Adipocyte (in vitro differentiated cells): ENCODE data around the gene CLPX.
"Not testable (repeated sequence)": the region's sequence is repeated elsewhere in the genome, so short reads cannot be mapped to it uniquely, and the experiment has no call there.

ENCODE experiments used
- DNase-seq: peaks from one replicate; pipeline ENCODE4 v3.0.0-alpha.2; 2015; ENCODE audit warnings: low read depth
- H3K27me3 ChIP-seq: replicated peaks from 2 replicates; pipeline ENCODE4 v1.7.0; 2013; ENCODE audit warnings: mild to moderate bottlenecking, low read length, moderate library complexity; ENCODE audit not compliant: control insufficient read depth, insufficient read depth
- H3K36me3 ChIP-seq: 2 replicates; pipeline ENCODE4 v1.7.0; 2013; ENCODE audit warnings: low read length, mild to moderate bottlenecking, moderate library complexity; ENCODE audit not compliant: control insufficient read depth, insufficient read depth, severe bottlenecking
- H3K4me1 ChIP-seq: 2 replicates; pipeline ENCODE4 v1.7.0; 2013; ENCODE audit warnings: mild to moderate bottlenecking, low read length, moderate library complexity; ENCODE audit not compliant: control insufficient read depth, insufficient read depth
- H3K4me3 ChIP-seq: 2 replicates; pipeline ENCODE4 v1.7.0; 2013; ENCODE audit warnings: mild to moderate bottlenecking, low read length, moderate library complexity
- H3K9ac ChIP-seq: 2 replicates; pipeline ENCODE4 v1.7.0; 2013; ENCODE audit warnings: mild to moderate bottlenecking, low read length, moderate library complexity
- H3K9me3 ChIP-seq: 2 replicates; pipeline ENCODE4 v1.7.0; 2013; ENCODE audit warnings: mild to moderate bottlenecking, low read length, moderate library complexity; ENCODE audit not compliant: control insufficient read depth

CLPX gene

GRCh38 chr15:65164139-65164538, 21.0 kb downstream of the CLPX start:
- no peaks in the 10 kb centered on the region for H3K9me3 ChIP-seq
- H3K9ac ChIP-seq: no peak overlapping the region
- H3K27me3 ChIP-seq: no peaks in the 10 kb centered on the region
- no peaks in the 10 kb centered on the region for H3K4me1 ChIP-seq
- H3K36me3 ChIP-seq: peaks cover 70% of the 10 kb centered on the region
- DNase-seq: no peak
- H3K4me3 ChIP-seq: no peak overlapping the region

GRCh38 chr15:65163041-65163440, 22.1 kb downstream of the CLPX start:
- DNase-seq: peak; percentile 3
- H3K4me3 ChIP-seq: no peak overlapping the region
- no peaks in the 10 kb centered on the region for H3K9me3 ChIP-seq
- no peak overlapping the region for H3K9ac ChIP-seq
- H3K36me3 ChIP-seq: peaks cover 78% of the 10 kb centered on the region
- H3K4me1 ChIP-seq: no peaks in the 10 kb centered on the region
- no peaks in the 10 kb centered on the region for H3K27me3 ChIP-seq

GRCh38 chr15:65156692-65157091, 28.4 kb downstream of the CLPX start:
- no peaks in the 10 kb centered on the region for H3K4me1 ChIP-seq
- no peak for DNase-seq
- H3K27me3 ChIP-seq: no peaks in the 10 kb centered on the region
- no peaks in the 10 kb centered on the region for H3K9me3 ChIP-seq
- no peak overlapping the region for H3K9ac ChIP-seq
- peaks cover 91% of the 10 kb centered on the region for H3K36me3 ChIP-seq
- no peak overlapping the region for H3K4me3 ChIP-seq

GRCh38 chr15:65154720-65155119, 30.4 kb downstream of the CLPX start:
- Histone ChIP-seq H3K9me3 (no peaks in the 10 kb centered on the region), H3K36me3 (peaks cover 93% of the 10 kb centered on the region), H3K4me3 (no peak overlapping the region), H3K4me1 (no peaks in the 10 kb centered on the region), H3K9ac (no peak overlapping the region), H3K27me3 (no peaks in the 10 kb centered on the region)
- no peak for DNase-seq

GRCh38 chr15:65147902-65148301, 37.2 kb downstream of the CLPX start:
- H3K9me3 ChIP-seq: no peaks in the 10 kb centered on the region
- no peak overlapping the region for H3K9ac ChIP-seq
- H3K4me1 ChIP-seq: no peaks in the 10 kb centered on the region
- DNase-seq: no peak
- H3K27me3 ChIP-seq: no peaks in the 10 kb centered on the region
- H3K36me3 ChIP-seq: peaks cover 42% of the 10 kb centered on the region
- H3K4me3 ChIP-seq: no peak overlapping the region

GRCh38 chr15:65146438-65146837, 38.7 kb downstream of the CLPX start:
- Histone ChIP-seq H3K27me3 (no peaks in the 10 kb centered on the region), H3K36me3 (peaks cover 29% of the 10 kb centered on the region), H3K9ac (no peak overlapping the region), H3K4me3 (no peak overlapping the region), H3K9me3 (no peaks in the 10 kb centered on the region), H3K4me1 (no peaks in the 10 kb centered on the region)
- DNase-seq: no peak

- not testable (repeated sequence) for H3K4me1 ChIP-seq, DNase-seq, H3K27me3 ChIP-seq, H3K9ac ChIP-seq, H3K9me3 ChIP-seq, H3K4me3 ChIP-seq, H3K36me3 ChIP-seq
These were observed 46.5 kb downstream of the CLPX start for GRCh38 chr15:65138631-65139030.

GRCh38 chr15:65137893-65138292, 47.2 kb downstream of the CLPX start:
- H3K27me3 ChIP-seq, H3K4me3 ChIP-seq, H3K36me3 ChIP-seq, H3K9ac ChIP-seq, H3K9me3 ChIP-seq, DNase-seq, H3K4me1 ChIP-seq: not testable (repeated sequence)

- H3K4me3 ChIP-seq, H3K36me3 ChIP-seq, H3K4me1 ChIP-seq, H3K27me3 ChIP-seq, DNase-seq, H3K9me3 ChIP-seq, H3K9ac ChIP-seq: not testable (repeated sequence)
These were observed 48.1 kb downstream of the CLPX start for GRCh38 chr15:65137089-65137488.

- peaks cover 5% of the 10 kb centered on the region for H3K36me3 ChIP-seq
- peak overlapping the region; percentile 94 for H3K9ac ChIP-seq
- H3K4me1 ChIP-seq: peaks cover 13% of the 10 kb centered on the region
- H3K4me3 ChIP-seq: peak overlapping the region; percentile 89
- no peaks in the 10 kb centered on the region for H3K27me3 ChIP-seq
- H3K9me3 ChIP-seq: no peaks in the 10 kb centered on the region
- no peak for DNase-seq
These were observed 50.6 kb downstream of the CLPX start for GRCh38 chr15:65134538-65134937.

GRCh38 chr15:65133548-65134200, 51.5 kb downstream of the CLPX start, which contains the start of gene PDCD7:
Gene PDCD7 (minus strand): TSS chr15:65133808. CDS start chr15:65133781, 27 bp downstream.
- peaks cover 13% of the 10 kb centered on the region for H3K4me1 ChIP-seq
- peak; percentile 96 for DNase-seq
- H3K9me3 ChIP-seq: no peaks in the 10 kb centered on the region
- H3K27me3 ChIP-seq: no peaks in the 10 kb centered on the region
- H3K4me3 ChIP-seq: peak within 1 kb of the TSS; percentile 89
- peaks cover 14% of the 10 kb centered on the region for H3K36me3 ChIP-seq
- peak within 1 kb of the TSS; percentile 94 for H3K9ac ChIP-seq
